GM12874 (cell line): ENCODE results near the gene LSAMP.
A peak's percentile ranks its signal among the peaks of the same experiment; 100 is the strongest.

ENCODE experiments used
- CTCF ChIP-seq: IDR thresholded peaks from 2 replicates; pipeline ENCODE4 v1.5.1; 2011; ENCODE audit warnings: low read depth, mild to moderate bottlenecking, control low read depth, low read length, moderate library complexity; ENCODE audit not compliant: insufficient read depth

The LSAMP gene

DNA sequence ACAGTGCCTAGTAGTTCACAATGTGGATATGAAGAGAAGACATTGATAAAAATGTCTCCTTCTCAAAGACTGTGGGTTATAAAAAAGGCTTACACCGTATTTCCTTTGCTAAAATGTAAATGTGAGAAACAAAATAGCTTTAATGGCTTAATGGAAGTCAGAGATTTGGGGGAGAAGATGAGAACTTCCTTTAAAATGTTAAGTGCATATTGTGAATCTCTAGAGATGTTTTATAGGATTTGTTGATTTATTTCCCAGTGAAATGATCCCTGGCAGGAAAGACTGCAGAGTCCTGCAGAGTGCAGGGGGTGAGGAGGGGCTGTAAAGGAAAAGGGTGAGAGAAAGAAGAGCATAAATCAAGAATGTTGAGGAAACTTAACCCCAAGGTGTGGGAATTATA lies 516.9 kb downstream of the LSAMP start:
- TF ChIP-seq CTCF = no peak

GRCh38 chr3:115927197-115927596 lies 518.1 kb downstream of the LSAMP start:
- TF ChIP-seq CTCF = no peak

DNA sequence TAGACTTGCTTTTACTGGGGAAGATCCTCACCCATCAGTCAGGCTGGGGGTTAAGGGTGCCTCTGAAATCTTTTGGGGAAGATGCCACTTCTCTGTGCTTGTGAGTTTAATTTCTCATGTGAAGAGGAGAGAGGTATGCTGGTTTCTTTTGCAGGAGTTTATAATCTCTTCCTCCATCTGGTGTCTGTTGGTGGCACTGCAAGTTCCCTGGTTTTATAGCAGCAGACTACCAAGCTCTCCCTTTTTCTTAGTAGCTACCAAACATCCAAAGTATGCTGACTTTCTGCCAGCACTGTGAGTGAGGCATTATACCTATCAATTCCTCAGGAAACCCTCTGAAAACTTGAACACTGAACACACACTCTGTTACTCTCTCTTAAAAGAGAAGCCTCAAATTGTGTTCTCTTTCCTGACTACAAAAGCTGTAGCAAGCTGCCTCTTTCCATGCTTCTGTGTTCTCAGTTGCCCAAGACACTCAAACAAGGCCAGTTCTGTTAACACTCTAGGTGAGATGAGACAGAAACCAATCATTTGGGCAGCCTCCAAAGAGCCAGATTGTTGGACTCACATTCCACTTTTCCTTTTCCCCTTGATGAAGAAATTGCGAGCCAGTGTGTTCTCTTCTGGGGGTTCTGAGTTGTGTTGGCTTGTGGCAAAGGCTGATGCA lies 522.5 kb downstream of the LSAMP start:
- TF ChIP-seq CTCF = peak; percentile 44; the same call in 1 of the 2 replicates

- no peak for TF ChIP-seq CTCF
Observed at GRCh38 chr3:115921711-115922110, 523.6 kb downstream of the LSAMP start.

- no peak for TF ChIP-seq CTCF
Observed at GRCh38 chr3:115918900-115919299, 526.4 kb downstream of the LSAMP start.

GRCh38 chr3:115916866-115917265 lies 528.4 kb downstream of the LSAMP start:
- TF ChIP-seq CTCF = no peak

GRCh38 chr3:115915061-115915460 lies 530.2 kb downstream of the LSAMP start:
- TF ChIP-seq CTCF = no peak
